GM19035 (cell line): ENCODE results near the gene XXYLT1.
"Not testable (repeated sequence)": the region's sequence is repeated elsewhere in the genome, so short reads cannot be mapped to it uniquely, and the experiment has no call there.

Experiments
- ATAC-seq: cut with Tn5 transposase; IDR thresholded peaks from one replicate; pipeline ENCODE4 v1.9.1; 2021; ENCODE audit not compliant: unreplicated experiment

Gene XXYLT1

DNA sequence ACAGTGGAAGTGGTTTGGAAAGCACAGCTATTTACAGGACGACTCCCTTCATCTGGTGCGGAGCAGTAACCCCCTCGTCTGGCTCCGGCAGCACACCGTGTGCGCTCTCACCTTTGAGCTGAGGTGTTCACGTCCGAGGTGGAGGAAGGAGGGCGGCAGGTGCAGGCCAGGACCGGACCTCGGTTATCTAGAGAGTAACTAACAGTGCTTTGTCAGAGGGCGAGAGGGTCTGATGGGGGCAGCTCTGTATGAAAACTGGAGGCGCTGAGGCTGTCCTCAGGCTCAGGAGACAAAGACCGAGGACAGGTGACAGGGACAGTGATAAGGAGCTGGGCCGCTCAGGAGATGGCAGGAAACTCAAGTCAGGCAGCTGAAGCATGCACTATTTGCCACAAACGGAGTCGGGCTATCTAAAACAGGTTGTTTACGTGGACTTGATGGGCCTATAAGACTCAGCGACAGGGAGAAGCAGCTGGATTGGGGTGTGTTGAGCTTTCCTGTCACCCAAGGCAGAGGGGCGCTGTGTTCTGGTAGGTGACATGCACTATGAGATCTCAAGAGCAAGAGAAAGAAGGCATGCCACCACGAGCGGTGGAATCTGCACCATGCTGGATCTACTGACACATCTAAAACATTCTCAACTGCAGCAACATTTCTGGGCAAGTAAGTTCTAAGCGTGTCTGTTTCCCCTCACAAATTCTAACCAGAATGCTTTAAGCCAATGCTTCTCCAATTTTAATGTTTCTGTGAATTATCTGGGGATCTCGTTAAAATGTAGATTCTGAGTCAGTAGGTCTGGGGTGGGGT is 155.2 kb downstream of the XXYLT1 start:
- ATAC-seq = no peak

DNA sequence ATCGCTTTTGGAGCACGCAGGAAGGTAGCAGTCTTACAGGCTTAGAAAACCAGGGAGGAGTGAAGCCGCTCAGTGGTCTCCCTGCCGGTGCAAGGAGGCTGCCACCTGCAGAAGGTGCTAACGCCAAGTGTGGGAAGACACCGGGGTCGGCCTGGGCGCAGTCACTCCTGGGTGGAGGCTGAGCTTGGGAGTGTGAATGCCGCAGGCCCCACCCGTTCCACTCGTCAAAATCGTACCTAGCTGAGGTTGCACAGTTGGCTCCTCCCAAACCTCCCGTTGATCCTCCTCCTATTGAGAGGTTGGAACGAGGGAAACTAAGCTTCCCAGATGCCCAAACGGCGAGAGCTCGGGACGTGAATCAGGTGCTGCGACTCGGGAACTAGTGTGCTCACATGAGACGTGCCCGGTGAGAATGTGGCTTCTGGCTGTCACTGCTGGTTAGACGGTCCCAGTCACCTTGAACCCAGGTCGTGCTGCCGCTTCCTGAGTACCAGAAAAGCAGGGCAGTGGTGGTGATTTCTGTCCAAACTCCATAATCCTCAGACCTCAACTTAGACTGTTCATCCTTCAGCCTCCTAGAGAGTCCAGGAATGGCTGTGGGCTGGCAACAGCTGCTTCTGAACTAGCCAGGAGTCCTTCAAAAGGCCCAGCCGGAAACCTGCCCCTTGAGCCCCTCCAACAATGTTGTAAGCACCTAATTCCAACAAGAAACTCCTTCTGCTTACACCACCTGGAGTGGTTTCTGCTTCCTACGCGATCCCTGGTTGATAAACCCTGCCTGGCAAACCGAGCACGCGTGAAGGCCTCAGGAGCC is 156.0 kb downstream of the XXYLT1 start:
- ATAC-seq = no peak

DNA sequence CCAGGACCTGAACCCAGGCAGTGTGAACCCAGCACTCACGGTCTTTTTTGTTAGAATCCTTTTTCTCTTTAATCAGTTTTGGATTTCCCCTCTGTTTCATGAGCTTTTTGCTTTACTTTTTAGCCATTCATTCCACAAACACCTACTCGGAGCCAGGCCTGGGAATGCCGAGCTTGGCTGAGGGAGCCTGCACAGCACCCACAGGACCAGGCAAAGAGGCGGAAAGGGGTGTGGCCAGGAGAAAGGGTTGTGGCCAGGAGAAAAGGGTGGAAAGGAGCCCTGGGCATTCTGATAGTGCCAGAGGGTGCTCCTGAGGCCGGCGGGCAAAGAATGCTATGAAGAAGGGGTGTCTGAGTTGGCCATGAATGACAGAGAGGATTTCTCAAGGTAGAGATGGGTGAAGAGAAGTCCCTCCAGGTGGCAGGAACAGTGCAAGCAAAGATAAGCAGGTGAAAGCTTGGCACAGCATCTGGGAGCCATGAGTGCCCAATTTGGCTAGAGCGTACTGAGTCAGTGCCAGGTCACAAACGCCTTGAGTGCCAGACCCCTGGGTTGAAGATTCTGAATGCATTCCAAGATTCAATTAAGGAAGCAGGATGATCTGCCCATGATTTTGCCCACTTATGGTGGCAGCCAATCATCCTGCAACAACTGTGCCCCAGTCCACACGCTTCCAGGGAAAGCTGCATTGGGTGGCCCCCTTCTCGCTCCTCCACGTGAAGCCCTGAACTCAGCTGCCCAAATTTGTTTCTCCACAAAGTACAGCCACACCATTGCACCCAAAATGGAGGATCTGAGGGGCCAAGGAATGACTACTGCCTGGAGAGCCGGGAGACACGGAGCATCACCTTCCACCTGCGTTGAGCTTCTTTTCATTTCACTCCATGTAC is 157.2 kb downstream of the XXYLT1 start:
- no peak for ATAC-seq

DNA sequence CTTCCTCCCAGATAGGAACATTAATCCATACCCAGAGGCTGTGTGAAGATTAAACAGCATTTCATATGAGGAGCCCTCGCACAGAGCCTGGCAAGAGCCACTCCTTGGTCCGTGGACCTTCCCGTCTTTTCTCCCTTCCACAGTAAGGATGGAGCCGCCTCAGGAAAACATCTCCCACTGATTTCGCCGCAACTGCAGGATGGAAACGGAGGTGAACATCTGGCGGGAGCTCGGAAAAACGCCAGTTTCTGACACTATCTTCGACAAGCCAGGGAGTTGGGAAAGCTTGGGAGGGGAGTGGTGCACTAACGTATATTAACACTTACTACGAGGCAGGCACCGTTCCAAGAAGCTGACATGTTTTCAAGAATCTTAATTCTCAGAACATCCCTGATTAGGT is 157.9 kb downstream of the XXYLT1 start:
- ATAC-seq = no peak

DNA sequence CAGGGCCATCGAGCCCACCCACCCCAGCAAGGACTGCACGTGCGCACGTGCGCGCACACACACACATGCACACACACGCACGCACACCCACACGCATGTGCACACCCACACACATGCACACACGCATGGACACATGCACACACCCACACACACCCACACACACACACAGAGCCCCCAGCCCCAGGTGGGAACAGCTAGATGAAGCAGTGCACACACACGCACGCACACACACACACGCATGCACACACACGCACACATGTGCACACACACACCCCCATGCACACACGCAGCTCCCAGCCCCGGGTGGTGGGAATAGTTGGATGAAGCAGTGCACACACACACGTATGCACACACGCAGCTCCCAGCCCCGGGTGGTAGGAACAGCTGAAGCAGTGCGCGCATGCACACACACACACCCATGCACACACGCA is 158.6 kb downstream of the XXYLT1 start:
- ATAC-seq = no peak

DNA sequence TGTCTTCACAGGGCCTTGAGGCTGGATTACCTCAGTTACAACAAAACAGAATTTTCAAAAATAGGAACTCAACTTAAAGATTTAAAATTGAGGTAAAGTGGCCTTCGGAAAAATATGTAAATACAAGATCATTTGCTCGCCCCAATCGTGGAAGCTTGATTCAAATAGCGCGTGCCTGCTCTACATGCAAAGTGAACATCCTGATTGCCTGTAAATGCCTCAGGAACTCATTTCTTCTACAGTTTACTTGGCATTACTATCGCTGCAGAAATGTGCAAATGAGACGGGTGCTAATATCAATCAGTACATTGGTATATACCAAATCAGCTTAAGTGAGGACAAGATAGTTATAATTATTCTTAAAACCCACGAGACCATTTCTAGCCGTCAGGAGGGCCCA is 159.2 kb downstream of the XXYLT1 start:
- ATAC-seq = no peak

DNA sequence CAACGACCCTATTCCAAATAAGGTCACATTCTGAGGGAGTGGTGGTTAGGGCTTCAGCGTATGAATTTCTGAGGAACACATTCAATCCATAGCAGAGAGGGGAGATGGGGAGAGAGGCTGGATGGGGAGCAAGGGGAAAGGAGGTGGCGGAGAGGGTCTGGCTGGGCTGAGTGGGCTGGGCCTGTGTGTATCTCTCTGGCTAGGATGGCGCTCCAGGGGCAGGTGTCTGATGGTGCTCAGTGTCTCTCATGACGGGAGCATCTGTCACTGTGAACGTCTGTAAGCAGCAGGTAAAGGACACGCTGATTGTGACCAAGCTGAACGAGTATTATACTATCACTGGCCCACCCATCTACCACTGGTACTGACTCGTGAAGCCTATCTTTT is 159.6 kb downstream of the XXYLT1 start:
- ATAC-seq = no peak

DNA sequence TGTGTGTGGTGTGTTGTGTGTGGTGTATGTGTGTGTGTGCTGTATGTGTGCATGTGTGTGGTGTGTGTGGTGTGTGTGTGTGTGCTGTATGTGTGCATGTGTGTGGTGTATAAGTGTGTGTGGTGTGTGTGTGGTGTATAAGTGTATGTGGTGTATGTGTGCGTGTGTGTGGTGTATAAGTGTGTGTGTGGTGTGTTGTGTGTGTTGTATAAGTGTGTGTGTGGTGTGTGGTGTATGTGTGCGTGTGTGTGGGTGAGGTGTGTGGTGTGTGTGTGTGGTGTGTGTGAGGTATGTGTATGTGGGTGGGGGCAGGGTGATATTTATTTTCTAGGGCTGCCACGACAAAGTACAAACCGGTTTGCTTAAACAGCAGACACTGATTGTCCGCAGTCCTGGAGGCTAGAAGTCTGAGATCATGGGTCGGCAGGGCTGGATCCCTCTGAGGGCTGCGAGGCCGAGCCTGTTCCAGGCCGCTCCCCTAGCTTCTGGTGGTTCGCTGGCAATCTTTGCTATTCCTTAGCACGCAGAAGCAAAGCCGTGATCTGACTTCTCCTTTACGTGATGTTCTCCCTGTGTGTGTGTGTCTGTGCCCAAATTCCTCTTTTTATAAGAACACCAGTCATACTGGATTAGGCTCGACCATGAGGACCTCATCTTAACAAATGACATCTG is 160.2 kb downstream of the XXYLT1 start:
- no peak for ATAC-seq

DNA sequence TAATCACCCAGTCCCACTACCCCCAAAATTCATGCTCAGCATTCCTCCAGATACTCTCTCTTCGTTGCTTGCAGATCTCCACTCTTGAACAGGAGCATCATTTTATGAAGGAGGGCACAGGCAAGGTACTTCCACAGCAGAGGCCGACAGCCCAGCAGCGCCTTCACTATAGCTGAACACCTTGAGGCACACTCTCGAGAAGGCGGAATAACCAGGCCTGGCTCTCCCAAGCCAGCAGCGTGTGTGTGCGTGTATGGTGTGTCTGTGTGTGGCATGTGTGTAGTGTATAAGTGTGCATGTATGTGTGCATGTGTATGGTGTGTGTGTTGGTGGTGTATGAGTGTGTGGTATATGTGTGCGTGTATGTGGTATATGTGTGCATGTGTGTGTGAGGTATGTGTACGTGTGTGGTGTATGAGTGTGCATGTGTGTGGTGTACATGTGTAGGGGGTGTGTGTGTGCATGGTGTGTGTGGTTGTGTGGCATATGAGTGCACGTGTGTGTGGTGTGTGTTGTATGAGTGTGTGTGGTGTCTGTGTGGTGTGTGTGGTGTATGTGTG is 161.8 kb downstream of the XXYLT1 start:
- no peak for ATAC-seq

DNA sequence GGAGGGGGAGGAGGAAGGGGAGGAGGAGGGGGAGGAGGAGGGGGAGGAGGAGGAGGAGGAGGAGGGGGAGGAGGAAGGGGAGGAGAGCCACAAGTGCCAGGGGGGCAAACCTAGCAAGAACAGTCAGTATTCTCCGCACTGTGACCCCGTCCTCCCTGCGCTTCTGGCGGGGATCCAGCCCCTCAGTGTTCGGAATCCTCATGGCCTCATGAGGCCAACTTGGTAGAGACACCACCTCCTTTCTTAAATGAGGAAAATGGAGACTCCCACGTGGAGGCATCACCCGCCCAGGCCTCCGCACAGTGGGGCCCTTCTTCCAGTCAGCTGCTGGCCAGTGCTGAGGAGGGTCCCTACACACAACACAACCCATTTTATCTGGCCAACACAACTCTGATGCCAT is 163.4 kb downstream of the XXYLT1 start:
- ATAC-seq = no peak

DNA sequence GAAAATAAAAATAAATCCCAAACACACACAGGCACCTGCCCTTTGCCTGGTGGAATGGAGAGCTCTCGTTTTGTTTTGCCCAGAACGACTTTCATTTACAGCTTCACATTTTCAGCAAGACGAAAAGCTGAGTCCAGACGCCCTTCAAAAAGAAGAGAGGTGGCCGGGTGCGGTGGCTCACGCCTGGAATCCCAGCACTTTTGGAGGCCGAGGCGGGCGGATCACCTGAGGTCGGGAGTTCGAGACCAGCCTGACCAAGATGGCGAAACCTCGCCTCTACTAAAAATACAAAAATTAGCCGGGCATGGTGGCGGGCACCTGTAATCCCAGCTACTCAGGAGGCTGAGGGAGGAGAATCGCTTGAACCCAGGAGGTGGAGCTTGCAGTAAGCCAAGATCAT is 163.9 kb downstream of the XXYLT1 start:
- ATAC-seq = not testable (repeated sequence)

DNA sequence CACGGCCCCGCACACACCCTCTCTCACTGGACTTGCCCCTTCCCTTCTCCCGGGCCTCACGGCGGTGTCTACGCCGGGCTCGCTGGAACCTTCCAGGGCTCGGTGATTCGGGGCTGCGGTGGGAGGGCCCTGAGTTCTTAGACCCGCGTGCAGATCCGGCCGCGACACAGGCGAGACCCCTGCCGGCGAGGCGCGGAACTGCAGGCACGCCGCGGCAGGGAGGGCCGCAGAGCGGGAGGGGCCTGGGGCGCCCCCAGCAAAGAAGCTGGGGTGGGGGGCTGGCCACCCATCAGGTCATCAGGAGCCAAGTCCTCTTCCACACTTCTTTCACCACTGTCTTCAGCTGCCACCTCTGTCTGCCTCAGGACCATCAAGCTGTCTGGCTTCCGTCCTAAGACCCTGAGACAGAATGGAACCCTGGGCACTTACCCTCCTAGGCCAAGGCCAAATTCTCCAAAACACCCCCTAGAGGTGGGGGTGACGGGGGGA is 164.5 kb downstream of the XXYLT1 start:
- peak; percentile 74 for ATAC-seq

DNA sequence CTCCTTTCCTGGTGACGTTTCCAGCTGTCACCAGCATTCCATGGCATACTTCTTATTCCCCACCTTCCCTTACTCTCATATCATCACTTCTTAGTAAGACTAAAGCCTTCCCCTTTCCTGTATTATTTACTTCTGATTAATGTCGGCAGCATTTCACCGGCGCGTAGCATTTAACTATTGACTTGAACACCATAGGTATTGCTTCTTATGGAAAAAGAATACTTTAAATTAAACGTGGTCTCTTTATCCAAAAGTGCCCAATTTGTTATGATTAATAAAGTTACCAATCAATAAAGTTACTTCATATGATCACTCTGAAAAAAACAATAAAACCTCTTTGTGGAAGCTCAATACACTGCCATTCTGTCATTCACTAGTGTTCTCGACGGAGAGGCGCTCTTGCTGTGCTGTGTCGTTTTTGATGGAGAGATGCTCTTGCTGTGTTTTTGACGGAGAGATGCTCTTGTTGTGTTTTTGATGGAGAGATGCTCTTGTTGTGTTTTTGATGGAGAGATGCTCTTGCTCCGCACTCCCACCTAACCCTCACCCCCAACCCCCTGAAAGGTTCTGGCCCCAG is 165.0 kb downstream of the XXYLT1 start:
- no peak for ATAC-seq

DNA sequence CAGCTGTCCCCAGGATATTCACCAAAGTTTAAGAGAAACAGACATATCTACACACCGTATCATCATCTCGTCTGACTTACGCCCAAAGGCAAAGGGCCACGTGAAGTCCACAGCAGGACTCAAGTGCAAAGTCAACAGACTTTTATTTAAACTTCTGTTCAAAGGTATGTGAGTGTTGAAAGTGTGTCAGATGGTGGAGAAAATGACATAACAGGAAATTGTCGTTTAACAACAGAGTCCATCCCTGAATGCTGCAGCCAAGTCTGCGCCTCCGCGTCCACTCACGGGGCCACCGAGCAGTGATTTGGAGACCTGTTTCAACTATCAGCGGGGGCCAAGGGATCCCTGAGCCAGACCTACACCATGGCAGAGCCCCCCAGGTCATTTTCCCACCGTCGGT is 165.6 kb downstream of the XXYLT1 start:
- ATAC-seq = no peak

DNA sequence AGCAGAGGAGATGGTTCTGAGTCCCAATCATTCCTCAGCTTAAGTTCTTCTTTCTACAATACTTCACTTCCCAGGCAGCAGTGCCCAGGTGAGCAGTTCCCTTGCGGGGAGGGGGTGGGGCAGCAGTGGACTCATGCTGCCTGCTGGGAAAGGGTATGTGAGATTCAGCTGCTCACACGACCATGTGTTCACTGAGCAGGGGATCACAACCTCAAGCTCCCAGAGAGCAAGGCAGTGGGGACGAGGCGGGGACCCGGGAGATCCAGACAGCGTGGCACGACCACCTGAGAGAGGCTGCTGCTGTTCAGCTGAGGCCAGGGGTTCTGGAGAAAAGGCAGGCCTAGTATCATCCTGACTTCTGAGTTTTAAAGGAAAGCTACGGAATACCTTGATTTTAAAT is 166.6 kb downstream of the XXYLT1 start:
- ATAC-seq = no peak

DNA sequence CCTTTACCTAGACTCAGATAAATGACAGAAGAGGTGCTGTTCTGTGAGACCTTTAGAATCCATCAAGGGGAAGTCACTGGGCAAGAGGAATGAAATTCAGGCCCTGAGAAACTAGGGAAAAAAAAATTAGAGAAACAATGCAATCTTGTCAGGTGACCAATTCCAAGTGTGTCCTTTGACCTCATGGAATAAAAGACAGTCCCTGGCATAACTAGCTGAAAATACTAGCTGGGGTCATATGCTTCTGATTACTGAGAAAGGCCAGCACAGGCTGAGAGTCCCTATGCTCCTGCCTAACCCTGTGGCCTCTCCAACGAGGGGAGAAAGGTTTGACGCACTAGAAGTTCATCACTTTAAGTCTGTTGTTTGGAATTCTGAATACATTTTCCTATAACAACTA is 167.3 kb downstream of the XXYLT1 start:
- no peak for ATAC-seq

DNA sequence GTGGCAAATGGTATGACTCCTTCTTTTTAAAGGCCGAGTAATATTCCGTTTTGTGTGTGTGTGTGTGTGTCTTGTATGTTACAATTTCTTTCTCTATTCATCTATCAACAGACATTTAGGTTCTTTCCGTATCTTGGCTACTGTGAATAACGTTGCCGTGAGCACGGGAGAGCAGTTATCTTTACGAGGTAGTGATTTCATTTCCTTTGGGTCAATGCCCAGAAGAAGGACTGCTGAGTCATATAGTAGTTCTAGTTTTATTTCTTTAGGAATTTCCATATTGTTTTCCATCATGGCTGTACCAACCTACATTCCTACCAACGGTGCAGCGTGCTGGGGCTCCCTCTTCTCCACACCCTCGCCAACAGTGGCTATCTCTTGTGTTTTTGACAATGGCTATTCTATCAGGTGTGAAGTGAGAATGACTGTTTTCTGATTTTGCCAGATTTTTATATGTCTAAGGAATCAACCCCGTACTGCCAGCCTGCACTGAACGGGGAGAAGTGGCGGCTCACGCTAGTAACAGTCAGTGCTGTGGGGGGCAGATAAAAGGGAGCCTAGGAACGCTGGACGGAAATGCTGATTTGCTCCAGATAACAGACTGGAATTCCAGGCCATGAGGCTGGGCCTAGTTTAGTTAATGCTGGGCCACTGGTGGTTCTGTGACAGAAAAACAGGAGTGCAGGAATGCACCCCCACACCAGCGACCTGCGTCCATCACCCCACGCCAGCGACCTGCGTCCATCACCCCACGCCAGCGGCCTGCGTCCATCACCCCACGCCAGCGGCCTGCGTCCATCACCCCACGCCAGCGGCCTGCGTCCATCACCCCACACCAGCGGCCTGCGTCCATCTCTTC is 168.1 kb downstream of the XXYLT1 start:
- ATAC-seq = no peak

DNA sequence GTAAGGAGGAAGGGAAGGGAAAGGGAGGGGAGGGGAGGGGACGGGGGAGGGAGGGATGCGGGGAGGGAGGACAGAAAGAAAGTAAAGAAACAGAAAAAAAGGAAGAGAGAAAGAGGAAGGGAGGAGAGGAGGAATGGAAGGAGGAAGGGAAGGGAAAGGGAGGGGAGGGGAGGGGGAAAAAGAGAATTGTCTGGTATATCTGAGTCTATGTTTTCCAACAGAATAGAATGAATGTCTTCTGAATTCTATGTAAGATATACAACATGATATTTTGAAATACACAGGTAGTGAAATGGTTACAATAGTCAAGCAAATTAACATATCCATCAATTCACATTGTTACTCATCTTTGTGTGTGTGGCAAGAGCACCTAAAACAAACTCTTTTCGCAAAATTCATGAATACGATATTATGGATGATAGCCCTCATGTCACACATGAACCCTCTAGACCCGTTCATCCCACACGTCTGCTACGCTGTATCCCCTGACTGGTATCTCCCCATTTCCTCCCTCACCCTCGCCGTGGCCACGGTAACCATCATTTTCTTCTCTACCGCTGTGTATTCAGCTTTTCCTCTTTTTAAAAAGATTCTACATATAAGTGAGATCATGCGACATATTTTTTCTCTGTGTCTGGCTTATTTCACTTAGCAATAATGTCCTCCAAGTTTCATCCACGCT is 168.9 kb downstream of the XXYLT1 start:
- ATAC-seq = no peak
